ENCODE results near the gene VDR. TPM values are rescaled to one million over a fixed set of nuclear protein-coding genes. Genes with fewer than 3 reads are reported as not detected.

Gene VDR
- total and polyA plus RNA-seq, 2 donors (not counting 1 experiment from before 2014, with no cell fraction given): 0.37 to 0.42 TPM

- H3K4me3 Mint-ChIP-seq: no peak overlapping the region
- peaks cover 7% of the 10 kb centered on the region for H3K27me3 Mint-ChIP-seq
- ATAC-seq (ENCODE audit: low read depth): no peak
- H3K4me1 ChIP-seq (ENCODE audit: control insufficient read depth in 2 of 2, insufficient read depth in 2 of 2, low read length in 2 of 2): no peaks in the 10 kb centered on the region
- H3K9ac ChIP-seq (ENCODE audit: low read length): no peak overlapping the region
- CTCF ChIA-PET: no interaction called here
- no peak overlapping the region for H3K27ac Mint-ChIP-seq
- DNase-seq: no peak
- H3K9me3 Mint-ChIP-seq (ENCODE audit: insufficient read depth): no peaks in the 10 kb centered on the region
- no peaks in the 10 kb centered on the region for H3K9me3 ChIP-seq (ENCODE audit: control extremely low read depth in 1 of 3, control insufficient read depth in 2 of 3, insufficient read depth in 1 of 3, low read length in 2 of 3)
- intact Hi-C loops (cut with micrococcal nuclease): no loop called here
- no peaks in the 10 kb centered on the region for H3K27me3 ChIP-seq (replicated peaks in 1 of 4; ENCODE audit: control extremely low read depth in 1 of 4, control insufficient read depth in 3 of 4, insufficient read depth in 4 of 4, low read length in 3 of 4)
- H3K27ac ChIP-seq (ENCODE audit: low read length in 2 of 2): no peak overlapping the region
- H3K4me2 ChIP-seq (replicated peaks; ENCODE audit: low read depth, low read length, poor library complexity, severe bottlenecking): no peak overlapping the region
- H3K4me3 ChIP-seq (ENCODE audit: control extremely low read depth in 1 of 5, extremely low read depth in 1 of 5, insufficient read depth in 1 of 5, low read depth in 2 of 5, low read length in 4 of 5): no peak overlapping the region
- POLR2A ChIA-PET: no interaction called here
- no peaks in the 10 kb centered on the region for H3K4me1 Mint-ChIP-seq
- H3K79me2 ChIP-seq (ENCODE audit: control insufficient read depth, insufficient read depth, low read length): no peaks in the 10 kb centered on the region
- no peaks in the 10 kb centered on the region for H4K20me1 ChIP-seq (ENCODE audit: control insufficient read depth, insufficient read depth, low read length, poor library complexity, severe bottlenecking)
- no peak overlapping the region for H2AFZ ChIP-seq (ENCODE audit: insufficient read depth, low read depth, low read length, poor library complexity, severe bottlenecking)
- TF ChIP-seq EZH2 (IDR thresholded peaks at IDR 0.05; ENCODE audit: borderline replicate concordance, insufficient read depth, low read depth, low read length, poor library complexity, severe bottlenecking) (no peak), CTCF (IDR thresholded peaks at IDR 0.05) (no peak)
- H3K36me3 ChIP-seq (replicated peaks in 1 of 2; ENCODE audit: control extremely low read depth in 1 of 2, control insufficient read depth in 1 of 2, extremely low read depth in 1 of 2, insufficient read depth in 2 of 2, low read length in 1 of 2): no peaks in the 10 kb centered on the region
Observed at GRCh38 chr12:47876440-47876960, 28.3 kb downstream of the VDR start.

- Mint-ChIP-seq H3K4me3 (no peak overlapping the region), H3K27me3 (peaks cover 3% of the 10 kb centered on the region), H3K9me3 (ENCODE audit: insufficient read depth) (no peaks in the 10 kb centered on the region), H3K27ac (no peak overlapping the region), H3K4me1 (peaks cover under 1% of the 10 kb centered on the region)
- 100% methylated on average over 1 of the region's 2 CpGs for WGBS (ENCODE audit: insufficient coverage)
- Histone ChIP-seq H3K4me2 (replicated peaks; ENCODE audit: low read depth, low read length, poor library complexity, severe bottlenecking) (no peak overlapping the region), H3K79me2 (ENCODE audit: control insufficient read depth, insufficient read depth, low read length) (no peaks in the 10 kb centered on the region), H3K36me3 (replicated peaks in 1 of 2; ENCODE audit: control extremely low read depth in 1 of 2, control insufficient read depth in 1 of 2, extremely low read depth in 1 of 2, insufficient read depth in 2 of 2, low read length in 1 of 2) (no peaks in the 10 kb centered on the region), H3K9ac (ENCODE audit: low read length) (no peak overlapping the region), H3K27ac (ENCODE audit: low read length in 2 of 2) (no peak overlapping the region), H3K4me3 (ENCODE audit: control extremely low read depth in 1 of 5, extremely low read depth in 1 of 5, insufficient read depth in 1 of 5, low read depth in 2 of 5, low read length in 4 of 5) (no peak overlapping the region), H4K20me1 (ENCODE audit: control insufficient read depth, insufficient read depth, low read length, poor library complexity, severe bottlenecking) (no peaks in the 10 kb centered on the region), H3K9me3 (ENCODE audit: control extremely low read depth in 1 of 3, control insufficient read depth in 2 of 3, insufficient read depth in 1 of 3, low read length in 2 of 3) (no peaks in the 10 kb centered on the region), H3K4me1 (ENCODE audit: control insufficient read depth in 2 of 2, insufficient read depth in 2 of 2, low read length in 2 of 2) (peaks cover 0 to under 1% of the 10 kb centered on the region in 2 donors), H2AFZ (ENCODE audit: insufficient read depth, low read depth, low read length, poor library complexity, severe bottlenecking) (no peak overlapping the region), H3K27me3 (replicated peaks in 1 of 4; ENCODE audit: control extremely low read depth in 1 of 4, control insufficient read depth in 3 of 4, insufficient read depth in 4 of 4, low read length in 3 of 4) (no peaks in the 10 kb centered on the region)
- intact Hi-C loops (cut with micrococcal nuclease): no loop called here
- POLR2A ChIA-PET: no interaction called here
- no peak for DNase-seq
- CTCF ChIA-PET: interaction anchor here (0.8 kb wide), 1 partner anchor 9 kb away, joined by 3 read pairs; no protein-coding TSS in a partner anchor
- TF ChIP-seq EZH2 (IDR thresholded peaks at IDR 0.05; ENCODE audit: borderline replicate concordance, insufficient read depth, low read depth, low read length, poor library complexity, severe bottlenecking): no peak
- TF ChIP-seq CTCF (IDR thresholded peaks at IDR 0.05): no peak
- no peak for ATAC-seq (ENCODE audit: low read depth)
Observed at GRCh38 chr12:47875746-47876439, 28.9 kb downstream of the VDR start.
